NB4 (cell line): ENCODE data around the gene WNT9B.

ENCODE experiments used
- POLR2A ChIP-seq: IDR thresholded peaks from 2 replicates; pipeline ENCODE4 v1.6.1; 2011; ENCODE audit warnings: mild to moderate bottlenecking; ENCODE audit not compliant: insufficient read length; ENCODE audit errors: extremely low read depth
- TF ChIP-seq, protein P1 (sequence below): IDR thresholded peaks from one replicate; pipeline ENCODE4 v1.5.1; 2012; ENCODE audit warnings: low read depth, low read length

DNA sequence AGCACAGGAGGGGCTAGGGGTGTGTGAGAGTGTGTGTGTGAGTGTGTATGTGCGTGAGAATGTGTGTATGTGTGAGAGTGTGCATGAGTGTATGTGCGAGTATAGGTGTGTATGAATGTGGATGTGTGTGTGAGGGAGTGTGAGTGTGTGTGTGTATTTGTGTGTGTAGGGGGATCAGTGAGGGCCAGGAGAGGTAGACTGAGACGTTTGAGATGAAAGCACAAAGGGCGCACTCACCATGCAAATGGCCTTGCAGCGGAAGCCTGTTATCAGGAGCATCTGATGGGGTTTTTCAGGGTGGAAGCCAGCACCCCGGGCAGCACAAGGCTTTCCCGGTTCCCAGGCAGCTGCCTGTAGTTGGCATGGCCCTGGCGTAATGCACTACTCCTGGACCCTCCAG is 14.9 kb downstream of the WNT9B start:
- TF ChIP-seq, protein P1, sequence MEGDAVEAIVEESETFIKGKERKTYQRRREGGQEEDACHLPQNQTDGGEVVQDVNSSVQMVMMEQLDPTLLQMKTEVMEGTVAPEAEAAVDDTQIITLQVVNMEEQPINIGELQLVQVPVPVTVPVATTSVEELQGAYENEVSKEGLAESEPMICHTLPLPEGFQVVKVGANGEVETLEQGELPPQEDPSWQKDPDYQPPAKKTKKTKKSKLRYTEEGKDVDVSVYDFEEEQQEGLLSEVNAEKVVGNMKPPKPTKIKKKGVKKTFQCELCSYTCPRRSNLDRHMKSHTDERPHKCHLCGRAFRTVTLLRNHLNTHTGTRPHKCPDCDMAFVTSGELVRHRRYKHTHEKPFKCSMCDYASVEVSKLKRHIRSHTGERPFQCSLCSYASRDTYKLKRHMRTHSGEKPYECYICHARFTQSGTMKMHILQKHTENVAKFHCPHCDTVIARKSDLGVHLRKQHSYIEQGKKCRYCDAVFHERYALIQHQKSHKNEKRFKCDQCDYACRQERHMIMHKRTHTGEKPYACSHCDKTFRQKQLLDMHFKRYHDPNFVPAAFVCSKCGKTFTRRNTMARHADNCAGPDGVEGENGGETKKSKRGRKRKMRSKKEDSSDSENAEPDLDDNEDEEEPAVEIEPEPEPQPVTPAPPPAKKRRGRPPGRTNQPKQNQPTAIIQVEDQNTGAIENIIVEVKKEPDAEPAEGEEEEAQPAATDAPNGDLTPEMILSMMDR, result no peak
- TF ChIP-seq POLR2A, result no peak
